HG03159 (cell line): Measurements from ENCODE around the gene SUGCT.
A peak's percentile ranks its signal among the peaks of the same experiment; 100 is the strongest.

ENCODE experiments used
- ATAC-seq: cut with Tn5 transposase; IDR thresholded peaks from one replicate; pipeline ENCODE4 v1.9.1; 2021; ENCODE audit warnings: mild to moderate bottlenecking, moderate library complexity; ENCODE audit not compliant: unreplicated experiment

SUGCT gene

DNA sequence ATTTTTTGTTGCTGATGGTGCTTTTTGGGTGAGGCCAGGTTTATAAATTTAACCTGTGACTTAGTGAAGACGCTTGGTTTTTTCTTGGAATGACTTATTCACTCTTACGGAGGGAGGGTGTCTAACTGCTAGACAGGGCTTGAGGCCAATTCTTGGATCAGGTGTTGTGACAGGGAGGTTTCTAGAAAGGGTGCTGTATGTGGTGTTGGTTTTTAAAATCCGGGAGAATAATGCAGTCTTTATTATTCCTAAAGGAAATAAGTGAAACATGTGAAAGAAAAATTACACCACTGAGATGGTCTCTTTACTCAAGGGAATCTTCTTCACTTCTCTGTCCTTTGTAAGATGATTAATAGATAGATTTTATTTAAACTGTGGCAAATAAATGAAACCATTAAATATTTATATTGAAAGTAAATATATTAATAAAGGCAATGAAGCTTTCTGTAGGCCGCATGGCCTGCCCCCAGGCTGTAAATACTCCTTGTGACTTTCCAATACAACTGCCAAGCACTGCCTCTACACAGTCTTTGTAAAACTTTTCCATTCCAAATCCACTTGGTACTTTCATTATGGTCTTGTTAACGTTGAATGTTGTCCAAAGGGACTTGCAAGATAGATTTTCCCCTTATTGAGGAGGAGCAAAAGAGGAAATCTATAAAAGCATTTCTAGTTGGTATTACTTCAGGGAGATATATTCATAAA is 323.1 kb downstream of the SUGCT start:
- ATAC-seq = no peak

- ATAC-seq = no peak
Measured at GRCh38 chr7:40463446-40463845, 328.6 kb downstream of the SUGCT start.

- no peak for ATAC-seq
Measured at GRCh38 chr7:40468891-40469864, 334.4 kb downstream of the SUGCT start.

GRCh38 chr7:40470091-40470592 is 335.3 kb downstream of the SUGCT start:
- no peak for ATAC-seq

DNA sequence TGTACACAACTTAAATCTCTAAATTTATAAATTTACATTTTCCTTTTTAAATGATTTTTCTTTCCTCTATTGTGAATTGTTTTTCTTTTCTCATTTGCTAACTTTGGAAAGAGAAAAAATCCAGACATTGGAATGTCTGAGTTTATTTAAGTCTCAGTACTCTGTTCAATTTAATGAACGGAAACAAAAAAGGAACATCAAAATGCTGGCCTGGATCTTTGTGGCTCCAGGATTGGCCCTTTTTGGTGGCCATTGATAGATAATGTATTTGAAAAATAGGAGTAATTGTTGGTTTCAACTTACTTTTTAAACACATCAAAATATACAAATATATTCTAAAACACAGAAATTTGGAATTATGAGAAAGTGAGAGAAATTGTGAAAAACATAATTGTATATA is 336.0 kb downstream of the SUGCT start:
- ATAC-seq = no peak

- ATAC-seq = no peak
Measured at GRCh38 chr7:40471891-40472290, 337.1 kb downstream of the SUGCT start.

- peak; percentile 99 for ATAC-seq
Measured at GRCh38 chr7:40474790-40475680, 340.2 kb downstream of the SUGCT start.

DNA sequence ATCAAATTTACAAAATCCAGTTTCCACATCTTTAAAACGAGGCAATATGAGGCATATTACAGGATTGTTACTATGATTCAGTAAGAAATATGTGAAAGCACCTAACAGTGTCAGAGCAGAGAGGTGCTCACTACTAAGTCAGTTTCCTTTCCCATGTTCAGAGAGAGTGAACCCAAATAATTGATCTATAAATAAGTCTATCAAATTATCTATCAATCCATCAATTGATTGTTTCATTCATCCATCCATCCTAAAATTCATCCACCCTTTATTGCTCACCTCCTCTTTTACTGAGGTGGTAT is 340.8 kb downstream of the SUGCT start:
- ATAC-seq = no peak

GRCh38 chr7:40477094-40477493 is 342.3 kb downstream of the SUGCT start:
- ATAC-seq = no peak

- no peak for ATAC-seq
Measured at GRCh38 chr7:40482845-40483244, 348.0 kb downstream of the SUGCT start.

DNA sequence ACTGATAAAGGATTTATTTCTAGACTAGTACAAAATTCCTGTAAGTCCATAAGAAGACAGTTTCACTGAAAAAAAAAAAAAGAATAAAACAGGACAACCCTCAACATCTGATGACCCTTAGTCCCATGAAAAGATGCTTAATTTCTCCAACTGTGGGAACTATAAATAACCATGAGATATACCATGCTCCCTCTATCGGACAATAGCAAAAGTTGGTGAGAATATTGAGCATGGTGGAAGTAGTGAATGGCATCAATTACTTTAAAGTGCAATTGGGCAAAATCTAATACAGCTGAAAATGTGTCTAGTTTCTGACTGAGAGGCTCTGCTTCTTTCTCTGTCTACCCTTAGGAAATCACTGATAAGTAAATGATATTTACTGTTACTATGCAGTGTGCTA is 348.8 kb downstream of the SUGCT start:
- no peak for ATAC-seq

GRCh38 chr7:40489844-40490602 is 355.2 kb downstream of the SUGCT start:
- ATAC-seq = no peak

GRCh38 chr7:40490603-40490924 is 355.8 kb downstream of the SUGCT start:
- ATAC-seq = no peak

GRCh38 chr7:40492946-40493345 is 358.1 kb downstream of the SUGCT start:
- ATAC-seq = no peak

GRCh38 chr7:40493609-40494051 is 358.8 kb downstream of the SUGCT start:
- ATAC-seq = no peak

DNA sequence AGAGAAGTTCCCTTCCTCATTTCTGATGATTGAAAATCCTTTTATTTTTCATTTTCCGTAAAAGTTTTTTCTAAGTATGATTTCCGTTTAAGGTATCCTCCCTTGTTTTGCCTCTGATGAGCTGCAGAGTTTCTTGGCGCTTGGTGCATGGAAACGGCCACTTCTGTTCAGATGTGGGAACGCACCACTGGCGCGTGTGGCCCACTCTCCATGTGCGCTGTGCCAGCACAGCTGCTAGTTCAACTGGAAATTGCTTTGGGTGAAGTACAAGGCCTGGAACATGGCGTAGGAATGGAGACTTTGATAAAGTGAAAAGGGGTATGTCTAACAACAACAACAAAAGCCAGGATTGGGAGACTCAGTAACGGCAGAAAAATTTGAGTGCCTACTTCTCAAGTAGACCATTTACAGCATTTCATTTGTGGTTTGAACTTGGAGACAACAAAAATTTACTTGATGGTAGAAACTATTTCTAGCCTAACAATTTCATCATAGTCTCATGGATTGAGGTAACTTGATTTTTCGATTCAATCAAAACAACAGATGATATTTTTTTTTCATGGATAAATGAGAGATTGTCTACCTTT is 364.2 kb downstream of the SUGCT start:
- no peak for ATAC-seq

DNA sequence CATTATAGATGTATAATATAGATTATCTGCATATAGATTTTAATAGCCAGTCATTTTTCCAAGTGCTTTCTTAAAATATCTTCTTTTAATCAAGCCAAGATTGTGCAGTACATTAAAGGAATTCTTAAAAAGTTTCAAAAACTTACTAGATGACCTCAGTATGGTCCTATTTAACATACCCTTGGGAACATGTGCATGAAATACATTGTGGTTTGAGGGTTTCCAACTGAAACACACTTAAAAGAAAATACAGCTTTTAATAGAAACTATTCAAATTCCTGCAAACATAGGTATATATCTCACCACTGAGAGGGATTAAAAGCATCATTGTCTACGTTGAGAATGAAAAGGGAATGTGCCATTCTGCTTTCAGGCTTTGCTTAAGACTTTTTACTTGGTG is 364.9 kb downstream of the SUGCT start:
- no peak for ATAC-seq

DNA sequence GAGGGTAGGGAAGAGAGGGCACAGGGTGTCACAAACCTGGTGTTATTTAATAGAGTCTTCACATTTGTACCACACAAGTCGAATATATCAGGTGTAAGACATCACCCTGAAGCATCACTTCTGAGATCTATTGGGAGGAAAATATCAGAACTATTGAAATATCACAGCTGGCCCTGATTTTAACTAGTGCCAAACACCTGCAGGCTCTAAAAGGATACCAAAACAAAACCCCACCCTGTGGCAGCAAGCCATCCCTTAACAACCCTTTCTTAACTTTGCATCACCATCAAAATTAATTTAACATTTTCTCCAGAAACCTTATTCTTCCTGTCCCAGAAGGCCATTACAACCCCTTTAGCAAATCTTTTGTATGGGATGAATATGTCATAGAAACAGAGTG is 365.4 kb downstream of the SUGCT start:
- ATAC-seq = no peak

DNA sequence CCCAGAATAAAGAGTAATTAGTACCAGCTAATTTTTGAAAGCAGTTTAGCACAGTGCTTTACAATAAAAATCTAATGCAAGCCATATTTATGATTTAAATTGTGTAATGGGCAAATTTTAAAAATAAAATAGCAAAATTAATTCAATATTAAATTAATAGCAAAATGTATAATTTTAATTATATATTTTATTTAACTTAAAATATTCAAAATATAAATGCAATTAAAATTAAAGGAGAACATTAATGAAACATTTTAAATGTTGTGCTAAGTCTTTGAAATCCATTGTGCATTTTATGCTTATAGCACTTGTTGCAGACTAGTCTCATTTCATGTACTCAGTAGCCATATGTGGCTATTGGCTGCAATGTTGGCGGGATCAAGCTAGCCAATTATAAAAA is 367.6 kb downstream of the SUGCT start:
- no peak for ATAC-seq

DNA sequence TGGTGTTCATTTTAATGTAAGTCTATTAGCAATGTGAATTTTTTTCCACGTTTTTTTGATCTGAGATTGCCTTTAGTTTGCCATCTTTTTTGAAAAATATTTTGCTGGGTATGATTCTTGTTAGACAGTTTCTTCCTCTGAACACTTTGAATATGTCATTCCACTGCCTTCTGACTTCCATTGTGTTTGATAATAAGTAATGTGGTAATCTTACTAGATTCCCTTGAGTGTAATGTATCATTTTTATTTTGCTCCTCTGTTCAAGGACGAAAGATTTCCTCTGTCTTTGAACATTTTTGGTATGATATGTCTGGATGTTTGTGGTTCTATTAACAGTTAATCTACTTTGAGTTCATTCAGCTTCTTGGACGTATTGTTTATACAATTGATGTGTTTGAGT is 371.4 kb downstream of the SUGCT start:
- no peak for ATAC-seq
